Gastrocnemius medialis (tissue), 4 donors: ENCODE measurements around the gene DEGS1. TPM values are rescaled to one million over a fixed set of nuclear protein-coding genes. Genes with fewer than 3 reads are reported as not detected.

ENCODE experiments used
- ATAC-seq, 2 donors: fragments of 150-250 bp; one replicate each; pipeline ENCODE4 v1.9.1; 2016
- DNase-seq, 2 donors: peaks; one replicate each; pipeline ENCODE4 v3.0.0-alpha.2; 2019
- H3K27ac ChIP-seq, 4 donors: fragments of 200-600 bp; sonication (generic); 1 replicate in 1 of 4; 2 replicates in 3 of 4; pipeline ENCODE4 v1.5.1; 2016 to 2018; ENCODE audit warnings: mild to moderate bottlenecking in 2 of 4, moderate library complexity in 1 of 4
- H3K27me3 ChIP-seq, 3 donors: fragments of 200-600 bp; sonication (generic) in 2 of 3; 1 replicate in 1 of 3; 2 replicates in 2 of 3; pipeline versions ENCODE4 v1.5.1 to v1.6.0; 2016 to 2019; ENCODE audit warnings: mild to moderate bottlenecking in 1 of 3, moderate library complexity in 1 of 3
- H3K36me3 ChIP-seq, 2 donors: fragments of 200-600 bp; sonication (generic) in 1 of 2; one replicate each; pipeline ENCODE4 v1.5.1; 2017 to 2018
- H3K4me1 ChIP-seq, 2 donors: fragments of 200-600 bp; sonication (generic) in 1 of 2; one replicate each; pipeline ENCODE4 v1.5.1; 2016 to 2017; ENCODE audit warnings: mild to moderate bottlenecking in 2 of 2
- H3K4me3 ChIP-seq, 4 donors: fragments of 200-600 bp; sonication (generic) in 3 of 4; 1 replicate in 1 of 4; 2 replicates in 3 of 4; pipeline ENCODE4 v1.5.1; 2016 to 2019; ENCODE audit warnings: mild to moderate bottlenecking in 2 of 4
- H3K9me3 ChIP-seq, 3 donors: fragments of 200-600 bp; sonication (generic) in 2 of 3; 1 replicate in 1 of 3; 2 replicates in 2 of 3; pipeline ENCODE4 v1.5.1; 2016 to 2019
- CTCF ChIP-seq, 5 experiments: fragments of 450-650 bp in 3 of 5; fragments of 200-600 bp in 2 of 5; sonication (generic) in 2 of 5; IDR thresholded peaks in 4 of 5; conservative IDR thresholded peaks in 1 of 5; 1 replicate in 4 of 5; 2 replicates in 1 of 5; pipeline ENCODE4 v1.5.1; 2016 to 2019; ENCODE audit warnings: antibody characterized with exemption in 5 of 5, mild to moderate bottlenecking in 3 of 5, moderate library complexity in 3 of 5
- POLR2A ChIP-seq, 2 donors: fragments of 450-650 bp; IDR thresholded peaks; one replicate each; pipeline ENCODE4 v1.6.1; 2017; ENCODE audit warnings: antibody characterized with exemption in 2 of 2, mild to moderate bottlenecking in 2 of 2, moderate library complexity in 2 of 2
- in situ Hi-C, 4 donors: fragments of 200-750 bp; cut with MboI; loops; one replicate each; pipeline versions ENCODE4 v1.15.0 to v1.8.0; 2017; ENCODE audit warnings: low sequenced_read_pairs in 4 of 4
- intact Hi-C: fragments of 100-400 bp; cut with DNase I; formaldehyde crosslinking; loops from one replicate; pipeline ENCODE4 v1.15.1; 2023; ENCODE audit warnings: low total_unique reads
- total RNA-seq, 4 donors: library from RNA; depleted of rRNA; stranded (reverse); fragments of >200 nt; gene quantifications; one replicate each; pipeline versions ENCODE4 v1.1.0 to v1.2.3, GENCODE V29; 2016

Gene DEGS1
- total RNA-seq, 4 donors from 2014 or later = 21.5 to 26.3 (median 24.2) TPM

GRCh38 chr1:224160171-224160682 lies 22.8 kb upstream of the DEGS1 start:
- in situ Hi-C loops = no loop called here

GRCh38 chr1:224162768-224163167 lies 20.3 kb upstream of the DEGS1 start:
- ATAC-seq = no peak
- H3K4me1 ChIP-seq = no peaks in the 10 kb centered on the region
- H3K4me3 ChIP-seq = no peak overlapping the region
- no peaks in the 10 kb centered on the region for H3K9me3 ChIP-seq
- intact Hi-C loops = no loop called here
- DNase-seq = no peak
- in situ Hi-C loops = no loop called here
- H3K27me3 ChIP-seq = no peaks in the 10 kb centered on the region
- peaks cover 0 to 20% of the 10 kb centered on the region in 2 donors for H3K36me3 ChIP-seq
- TF ChIP-seq CTCF (IDR thresholded peaks at IDR 0.05 in 4 of 5, conservative IDR thresholded peaks at IDR 0.05 in 1 of 5) = no peak
- TF ChIP-seq POLR2A (IDR thresholded peaks at IDR 0.05) = no peak
- no peak overlapping the region for H3K27ac ChIP-seq

More at GRCh38 chr1:224160171-224160682, 22.8 kb upstream of the DEGS1 start:
- TF ChIP-seq POLR2A (IDR thresholded peaks at IDR 0.05) = no peak
- no peak for TF ChIP-seq CTCF (IDR thresholded peaks at IDR 0.05 in 4 of 5, conservative IDR thresholded peaks at IDR 0.05 in 1 of 5)
- Histone ChIP-seq H3K36me3 (peaks cover 0 to 37% of the 10 kb centered on the region in 2 donors), H3K27me3 (no peaks in the 10 kb centered on the region), H3K4me1 (no peaks in the 10 kb centered on the region), H3K4me3 (no peak overlapping the region), H3K9me3 (no peaks in the 10 kb centered on the region), H3K27ac (no peak overlapping the region)
- intact Hi-C loops = no loop called here
- ATAC-seq (no peak), DNase-seq (no peak)

- H3K9me3 ChIP-seq = no peaks in the 10 kb centered on the region
- in situ Hi-C loops = no loop called here
- no peak overlapping the region for H3K27ac ChIP-seq
- DNase-seq = no peak
- no peak for ATAC-seq
- no peak overlapping the region for H3K4me3 ChIP-seq
- H3K36me3 ChIP-seq = peaks cover 0 to 15% of the 10 kb centered on the region in 2 donors
- no peaks in the 10 kb centered on the region for H3K27me3 ChIP-seq
- H3K4me1 ChIP-seq = no peaks in the 10 kb centered on the region
- TF ChIP-seq CTCF (IDR thresholded peaks at IDR 0.05 in 4 of 5, conservative IDR thresholded peaks at IDR 0.05 in 1 of 5) (no peak), POLR2A (IDR thresholded peaks at IDR 0.05) (no peak)
- intact Hi-C loops = no loop called here
These were observed 19.7 kb upstream of the DEGS1 start for GRCh38 chr1:224163311-224163710.

- H3K27me3 ChIP-seq = no peaks in the 10 kb centered on the region
- ATAC-seq (peak; percentile 60 to 81), DNase-seq (peak in 1 of 2 donors; percentile 22)
- TF ChIP-seq POLR2A (IDR thresholded peaks at IDR 0.05) = no peak
- TF ChIP-seq CTCF (IDR thresholded peaks at IDR 0.05 in 4 of 5, conservative IDR thresholded peaks at IDR 0.05 in 1 of 5) = no peak
- intact Hi-C loops (no loop called here), in situ Hi-C loops (no loop called here)
- H3K27ac ChIP-seq = peak overlapping the region in 2 of 4 donors; percentile 1 to 24
- H3K4me3 ChIP-seq = no peak overlapping the region
- H3K36me3 ChIP-seq = no peaks in the 10 kb centered on the region
- no peaks in the 10 kb centered on the region for H3K9me3 ChIP-seq
- peaks cover 3 to 9% of the 10 kb centered on the region in 2 donors for H3K4me1 ChIP-seq
These were observed 14.1 kb upstream of the DEGS1 start for GRCh38 chr1:224168859-224169380.
